SH-SY5Y (cell line): ENCODE data around the gene KATNB1.
A peak's percentile ranks its signal among the peaks of the same experiment; 100 is the strongest.

ENCODE experiments used
- GATA2 ChIP-seq: IDR thresholded peaks from 2 replicates; pipeline ENCODE4 v1.6.1; 2011; ENCODE audit warnings: mild to moderate bottlenecking, low read depth, low read length
- GATA3 ChIP-seq: IDR thresholded peaks from 2 replicates; pipeline ENCODE4 v1.6.1; 2011; ENCODE audit warnings: low read depth, mild to moderate bottlenecking, low read length, moderate library complexity

Gene KATNB1

GRCh38 chr16:57761301-57761700, 25.7 kb downstream of the KATNB1 start:
- TF ChIP-seq GATA2 (no peak), GATA3 (no peak)

- TF ChIP-seq GATA2 = no peak
- no peak for TF ChIP-seq GATA3
Measured at GRCh38 chr16:57761957-57762356, 26.4 kb downstream of the KATNB1 start.

- TF ChIP-seq GATA2 (no peak), GATA3 (no peak)
Measured at GRCh38 chr16:57762365-57763040, 26.9 kb downstream of the KATNB1 start.

GRCh38 chr16:57763285-57764005, 27.9 kb downstream of the KATNB1 start:
- TF ChIP-seq GATA2 (no peak), GATA3 (no peak)

GRCh38 chr16:57764006-57764340, 28.4 kb downstream of the KATNB1 start:
- no peak for TF ChIP-seq GATA3
- no peak for TF ChIP-seq GATA2

GRCh38 chr16:57764341-57765159, 29.0 kb downstream of the KATNB1 start:
- TF ChIP-seq GATA3 (no peak), GATA2 (peak; percentile 83)

GRCh38 chr16:57765160-57765728, 29.7 kb downstream of the KATNB1 start:
- TF ChIP-seq GATA3 (no peak), GATA2 (no peak)

GRCh38 chr16:57766714-57767348, 31.3 kb downstream of the KATNB1 start:
- no peak for TF ChIP-seq GATA2
- no peak for TF ChIP-seq GATA3

- TF ChIP-seq GATA2 (no peak), GATA3 (no peak)
Measured at GRCh38 chr16:57769541-57770145, 34.1 kb downstream of the KATNB1 start.

- no peak for TF ChIP-seq GATA2
- no peak for TF ChIP-seq GATA3
Measured at GRCh38 chr16:57770361-57770760, 34.8 kb downstream of the KATNB1 start.

- TF ChIP-seq GATA3 = no peak
- no peak for TF ChIP-seq GATA2
Measured at GRCh38 chr16:57771141-57771785, 35.7 kb downstream of the KATNB1 start.

GRCh38 chr16:57773019-57773418, 37.4 kb downstream of the KATNB1 start:
- TF ChIP-seq GATA3 (no peak), GATA2 (no peak)
